Measurements from ENCODE around the gene PROKR1.
"Not testable (repeated sequence)": the region's sequence is repeated elsewhere in the genome, so short reads cannot be mapped to it uniquely, and the experiment has no call there.

The PROKR1 gene

DNA sequence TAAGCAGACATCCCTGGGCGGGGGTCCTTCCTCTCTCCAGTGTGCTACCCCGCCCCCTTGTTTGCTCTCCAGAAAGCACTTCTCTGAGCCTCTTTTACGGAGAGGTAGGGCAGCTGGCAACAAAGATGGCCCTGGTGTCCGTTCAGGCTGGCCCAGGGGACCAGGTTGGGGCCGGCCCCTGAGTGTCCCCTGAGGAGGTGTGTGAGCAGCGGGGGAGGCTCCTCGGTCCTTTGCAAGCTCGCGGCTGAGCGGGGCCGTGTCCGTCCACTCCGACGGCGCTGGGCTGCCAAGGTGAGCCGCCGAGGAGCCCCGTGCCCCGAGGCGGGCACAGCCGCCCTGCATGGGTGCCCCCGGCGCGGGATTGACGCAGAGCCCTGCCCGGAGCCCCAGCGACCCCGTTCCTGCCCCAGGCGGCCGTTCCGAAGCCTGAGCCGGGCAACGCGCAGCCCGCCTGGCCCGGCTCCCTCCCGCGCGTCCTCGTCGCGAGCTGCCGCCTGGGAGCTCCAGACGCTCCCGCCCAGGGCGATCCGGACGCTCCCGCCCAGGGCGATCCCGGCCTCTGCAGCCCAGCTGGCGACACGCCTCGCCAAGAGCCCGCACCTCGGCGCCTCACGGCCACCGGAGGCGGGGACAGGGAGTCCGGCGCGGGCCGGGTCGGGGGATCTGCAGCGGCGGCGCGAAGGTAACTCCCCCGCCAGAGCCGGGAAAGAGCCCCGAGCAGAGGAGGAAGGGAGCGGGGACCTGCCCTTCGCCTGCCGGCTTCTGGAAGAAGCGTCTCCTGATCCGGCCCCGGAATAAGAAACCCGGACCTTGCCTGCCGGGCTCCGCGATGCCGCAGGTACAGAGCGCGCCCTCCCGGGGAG, at the start of gene PROKR1:
TSS of gene PROKR1 (plus strand) at position 569 of the 863 bp plus-strand sequence. CDS start 2,243 bp downstream, outside the sequence.
- DNase-seq (ENCODE audit: low spot score) (peak; percentile 72), FAIRE-seq (no peak)

DNA sequence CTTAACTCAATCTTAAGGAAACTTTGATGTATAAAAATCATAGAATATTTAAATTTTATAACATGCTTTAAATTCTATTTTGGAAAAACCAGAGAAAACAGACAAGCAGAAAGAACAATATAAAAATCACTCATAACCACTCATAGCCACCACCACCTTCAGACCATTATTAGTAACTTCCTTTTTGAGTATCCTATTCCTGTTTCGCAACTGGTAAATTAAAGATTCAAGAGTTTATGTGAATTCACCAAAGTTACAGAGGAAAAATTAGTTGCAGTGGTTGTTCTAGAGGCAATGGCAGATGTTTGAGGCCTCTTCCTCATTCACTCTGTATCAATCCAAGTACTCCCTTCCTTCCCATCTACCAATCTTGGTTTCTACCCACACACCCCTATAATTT, 49.3 kb upstream of the PROKR1 start:
- DNase-seq (ENCODE audit: low spot score) (no peak), FAIRE-seq (no peak)

DNA sequence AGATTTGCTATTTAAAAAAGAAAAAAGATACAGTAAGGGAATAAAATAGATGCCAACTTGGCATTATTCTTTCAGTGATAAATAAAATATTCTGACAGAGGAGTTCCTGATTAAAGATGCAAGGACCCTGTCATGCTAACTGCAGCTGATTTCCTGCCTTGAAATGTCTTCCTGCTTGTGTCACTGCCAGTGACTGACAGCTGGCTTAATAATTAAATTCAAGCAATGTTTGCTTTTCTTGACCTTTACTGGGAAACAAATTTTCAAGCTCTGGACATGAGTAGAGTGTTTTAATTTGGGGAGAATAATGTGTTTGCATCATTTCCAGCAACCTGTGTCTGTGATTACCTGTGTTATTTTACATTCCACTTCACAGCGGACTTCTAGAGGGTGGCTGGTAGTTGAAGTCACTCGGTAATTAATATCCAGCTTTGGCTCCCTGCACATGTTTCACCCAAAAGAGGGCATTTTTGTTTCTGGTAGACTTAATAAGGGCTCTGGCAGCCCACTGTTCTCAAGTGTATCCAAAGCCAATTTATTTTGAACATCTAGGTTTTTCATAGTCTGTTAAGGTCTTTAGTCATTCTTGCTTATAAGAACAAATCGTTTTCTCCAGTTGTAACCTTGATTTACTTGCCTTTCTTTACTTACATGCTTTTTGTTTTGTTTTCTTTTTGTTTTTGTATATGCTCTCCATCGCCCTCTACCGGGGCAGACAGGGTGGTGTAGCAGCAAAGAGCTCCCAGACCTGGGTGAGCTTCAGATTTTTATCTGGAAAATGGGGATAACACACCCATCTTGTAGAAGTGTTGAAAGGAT, 48.5 kb upstream of the PROKR1 start:
- no peak for FAIRE-seq
- peak; percentile 66 for DNase-seq (ENCODE audit: low spot score)

DNA sequence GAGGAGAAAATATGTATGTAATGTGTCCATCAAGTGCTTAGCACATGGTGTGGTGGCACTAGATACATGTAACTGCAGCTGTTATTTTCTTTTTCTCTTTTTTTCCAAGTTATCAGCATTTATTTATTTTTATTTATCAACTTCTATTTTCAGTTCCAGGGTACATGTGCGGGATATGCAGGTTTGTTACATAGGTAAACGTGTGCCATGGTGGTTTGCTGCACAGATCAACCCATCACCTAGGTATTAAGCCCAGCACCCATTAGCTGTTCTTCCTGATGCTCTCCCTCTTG, 47.9 kb upstream of the PROKR1 start:
- not testable (repeated sequence) for FAIRE-seq; DNase-seq (ENCODE audit: low spot score)

DNA sequence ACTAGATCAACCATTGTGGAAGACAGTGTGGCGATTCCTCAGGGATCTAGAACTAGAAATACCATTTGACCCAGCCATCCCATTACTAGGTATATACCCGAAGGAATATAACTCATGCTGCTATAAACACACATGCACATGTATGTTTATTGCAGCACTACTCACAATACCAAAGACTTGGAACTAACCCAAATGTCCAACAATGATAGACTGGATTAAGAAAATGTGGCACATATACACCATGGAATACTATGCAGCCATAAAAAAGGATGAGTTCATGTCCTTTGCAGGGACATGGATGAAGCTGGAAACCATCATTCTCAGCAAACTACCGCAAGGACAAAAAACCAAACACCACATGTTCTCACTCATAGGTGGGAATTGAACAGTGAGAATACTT, 42.9 kb upstream of the PROKR1 start:
- DNase-seq (ENCODE audit: low spot score); FAIRE-seq: not testable (repeated sequence)

DNA sequence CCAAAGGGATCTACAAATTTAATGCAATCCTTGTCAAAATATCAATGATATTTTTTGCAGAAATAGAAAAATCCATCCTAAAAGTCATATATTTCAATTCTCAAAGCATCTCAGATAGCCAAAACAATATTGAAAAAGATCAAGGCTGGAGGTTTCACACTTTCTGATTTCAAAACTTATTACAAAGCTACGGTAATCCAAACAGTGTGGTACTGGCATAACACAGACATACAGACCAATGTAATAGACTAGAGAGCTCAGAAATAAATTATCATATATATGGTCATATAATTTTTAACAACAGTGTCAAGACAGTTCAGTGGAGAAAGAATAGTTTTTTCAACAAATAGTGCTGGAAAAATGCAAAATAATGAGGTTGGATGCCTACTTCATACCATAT, 40.3 kb upstream of the PROKR1 start:
- FAIRE-seq (no peak), DNase-seq (ENCODE audit: low spot score) (no peak)

DNA sequence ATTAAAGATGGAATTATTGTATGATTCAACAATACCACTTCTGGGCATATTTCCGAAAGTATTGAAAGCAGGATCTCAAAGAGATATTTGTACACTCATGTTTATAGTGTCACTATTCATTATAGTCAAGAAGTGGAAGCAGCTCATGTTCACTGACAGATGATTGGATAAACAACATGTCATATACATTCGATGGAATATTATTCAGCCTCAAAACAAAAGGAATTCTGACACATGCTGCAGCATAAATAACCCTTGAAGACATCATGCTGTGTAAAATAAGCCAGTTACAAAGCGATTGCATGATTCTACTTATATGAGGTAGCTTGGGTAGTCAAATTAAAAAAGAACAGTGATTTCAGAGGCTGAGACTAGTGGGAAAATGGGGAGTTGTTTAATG, 39.3 kb upstream of the PROKR1 start:
- FAIRE-seq (no peak), DNase-seq (ENCODE audit: low spot score) (no peak)

DNA sequence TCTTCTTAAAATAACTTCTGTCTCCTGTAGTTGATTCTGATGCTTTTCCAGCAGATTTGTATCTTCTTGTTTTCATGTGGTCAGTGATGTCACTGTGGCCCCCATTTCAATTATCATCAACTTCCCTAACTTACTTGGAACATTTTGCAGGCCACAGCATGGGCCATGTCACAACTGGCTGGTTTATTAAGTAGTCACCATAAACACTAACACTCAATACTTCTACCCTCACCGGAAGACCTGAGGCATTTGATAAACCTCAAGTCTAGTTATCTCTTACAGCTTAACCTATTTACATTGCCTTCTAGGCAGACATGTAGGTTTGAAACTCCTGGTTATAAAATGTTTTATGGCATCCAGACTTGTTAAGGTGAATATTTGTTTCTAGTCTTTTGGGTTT, 37.4 kb upstream of the PROKR1 start:
- no peak for FAIRE-seq
- DNase-seq (ENCODE audit: low spot score), result no peak

DNA sequence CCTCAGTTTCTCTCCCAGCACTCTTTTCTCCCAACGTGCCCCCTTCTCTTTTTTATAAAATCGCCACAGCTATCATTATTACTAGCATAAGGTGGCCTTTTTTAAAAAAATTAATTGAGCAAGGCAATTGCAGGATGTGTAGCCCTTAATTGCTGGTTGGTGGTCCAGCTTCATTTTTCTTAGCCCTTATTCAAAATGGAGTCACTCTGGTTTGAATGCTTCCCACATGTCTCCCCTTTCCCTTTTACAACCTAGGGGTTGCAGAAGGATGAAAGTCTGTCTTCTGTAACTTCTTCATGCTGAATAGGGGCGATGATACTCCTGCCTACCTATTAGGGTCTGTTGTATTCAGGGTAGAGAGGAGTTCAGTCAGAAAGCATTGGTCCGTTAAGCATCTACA, 36.6 kb upstream of the PROKR1 start:
- DNase-seq (ENCODE audit: low spot score), result no peak
- no peak for FAIRE-seq

DNA sequence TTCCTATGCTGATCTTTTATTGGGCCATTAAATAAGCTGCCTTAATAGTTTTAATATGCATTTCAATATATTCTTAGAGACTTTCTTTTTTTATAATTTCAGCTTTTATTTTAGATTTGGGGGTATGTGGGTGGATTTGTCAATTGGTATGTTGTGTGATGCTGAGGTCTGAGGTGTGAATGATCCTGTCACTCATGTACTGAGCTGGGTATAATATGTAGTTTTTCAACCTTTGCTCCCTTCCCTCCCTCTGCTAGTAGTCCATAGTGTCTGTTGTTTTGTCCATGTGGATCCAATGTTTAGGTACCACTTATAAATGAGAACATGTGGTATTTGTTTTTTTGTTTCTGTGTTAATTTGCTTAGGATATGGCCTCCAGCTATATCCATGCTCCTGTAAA, 35.5 kb upstream of the PROKR1 start:
- FAIRE-seq (no peak), DNase-seq (ENCODE audit: low spot score) (no peak)

DNA sequence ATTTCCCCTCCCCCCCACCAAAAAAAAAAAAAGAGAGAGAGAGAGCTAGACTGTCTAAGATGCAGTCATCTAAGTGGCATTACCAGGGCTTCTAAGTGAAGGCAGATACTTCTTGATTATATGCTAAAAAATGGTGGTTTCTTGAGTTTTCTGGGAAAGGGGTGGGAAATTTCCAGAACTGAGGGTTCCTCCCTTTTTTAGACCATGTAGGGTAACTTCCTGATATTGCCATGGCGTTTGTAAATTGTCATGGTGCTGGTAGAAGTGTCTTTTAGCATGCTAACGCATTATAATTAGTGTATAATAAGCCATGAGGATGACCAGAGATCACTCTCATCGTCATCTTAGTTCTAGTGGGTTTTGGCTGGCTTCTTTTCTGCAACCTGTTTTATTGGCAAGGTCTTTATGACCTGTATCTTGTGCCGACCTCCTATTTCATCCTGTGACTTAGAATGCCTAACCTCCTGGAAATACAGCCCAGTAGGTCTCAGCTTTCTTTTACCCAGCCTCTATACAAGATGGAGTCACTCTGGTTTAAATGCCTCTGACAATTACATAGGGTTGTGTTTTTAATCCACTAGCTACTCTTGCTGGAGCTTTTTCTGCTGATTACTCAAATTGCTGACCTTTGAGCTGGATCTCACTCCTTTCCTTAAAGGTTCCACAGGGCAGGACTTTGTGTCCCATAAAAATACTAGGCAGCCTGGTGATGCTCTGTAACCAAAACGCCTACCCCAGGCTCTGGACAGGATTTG, 30.4 kb upstream of the PROKR1 start:
- DNase-seq (ENCODE audit: low spot score), result no peak
- FAIRE-seq, result no peak

DNA sequence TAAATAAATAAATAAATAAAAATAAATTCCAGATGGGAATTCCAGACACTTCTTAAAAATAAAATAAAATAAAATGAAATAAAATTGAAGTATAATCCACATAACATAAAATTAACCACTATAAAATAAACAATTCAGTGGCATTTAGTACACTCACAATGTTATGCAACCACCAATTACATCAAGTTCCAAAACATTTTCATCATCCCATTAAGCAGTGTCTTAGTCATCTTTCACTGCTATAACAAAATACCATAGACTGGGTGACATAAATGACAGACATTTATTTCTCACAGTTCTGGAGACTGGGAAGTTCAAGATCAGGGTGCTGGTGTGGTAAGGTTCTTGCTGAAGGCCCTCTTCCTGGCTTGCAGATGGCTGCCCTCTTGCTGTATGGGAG, 22.6 kb upstream of the PROKR1 start:
- DNase-seq (ENCODE audit: low spot score) (no peak), FAIRE-seq (no peak)

DNA sequence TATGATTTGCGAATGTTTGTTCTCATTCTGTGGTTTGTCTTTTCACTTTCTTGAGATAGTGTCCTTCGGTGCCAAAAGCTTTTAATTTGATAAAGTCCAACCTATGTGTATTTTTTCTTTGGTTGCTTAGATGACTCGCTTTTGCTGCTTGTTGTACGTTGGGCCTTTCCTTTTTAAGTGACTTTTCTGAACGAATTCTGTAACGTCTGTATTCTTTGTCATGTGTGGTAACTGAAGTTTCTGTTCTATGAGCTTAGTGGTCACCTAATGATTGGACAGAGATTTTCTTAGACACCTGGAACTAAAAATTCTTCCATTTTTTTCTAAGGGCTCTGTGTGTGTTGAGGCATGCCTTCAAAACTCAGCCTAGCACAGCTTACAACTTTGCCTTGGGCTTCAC, 19.6 kb upstream of the PROKR1 start:
- FAIRE-seq, result no peak
- DNase-seq (ENCODE audit: low spot score), result no peak

DNA sequence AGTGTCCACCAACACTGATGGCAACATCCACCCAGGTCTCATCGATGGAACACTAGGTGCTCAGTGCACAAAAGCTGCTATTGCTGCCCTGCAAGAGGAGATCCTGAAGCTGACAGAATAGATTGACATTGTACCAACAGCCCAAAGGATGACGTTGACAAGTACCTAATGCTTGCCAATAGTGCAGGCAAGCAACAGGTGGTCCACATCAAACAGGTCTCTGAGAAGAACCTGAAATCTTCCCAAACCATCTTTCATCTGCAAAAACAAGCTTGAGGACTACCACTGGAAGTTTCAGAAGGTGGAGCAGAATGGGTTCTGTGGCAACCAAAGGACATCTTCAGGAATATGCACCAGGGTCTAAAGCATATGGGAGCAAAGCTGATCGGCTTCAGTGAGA, 15.8 kb upstream of the PROKR1 start:
- FAIRE-seq (no peak), DNase-seq (ENCODE audit: low spot score) (no peak)

DNA sequence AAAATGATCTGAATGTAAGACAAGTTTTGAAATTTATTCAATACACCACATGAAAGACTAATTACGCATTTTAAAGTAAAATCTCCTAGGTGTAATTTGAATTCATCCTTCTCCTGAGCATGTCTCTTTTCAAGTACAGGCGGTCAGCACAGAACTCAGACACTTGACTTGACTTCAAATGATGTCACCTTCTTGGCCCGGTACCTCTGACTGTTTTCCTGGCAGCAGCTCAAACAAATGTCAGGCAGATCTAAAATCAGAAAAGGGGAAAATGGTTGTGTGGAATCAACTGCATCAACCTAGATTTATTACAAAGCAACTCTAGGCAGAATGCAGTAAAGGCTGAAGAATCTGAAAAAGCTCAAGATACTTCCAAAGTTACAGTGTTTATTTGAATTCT, 11.4 kb upstream of the PROKR1 start:
- no peak for FAIRE-seq

DNA sequence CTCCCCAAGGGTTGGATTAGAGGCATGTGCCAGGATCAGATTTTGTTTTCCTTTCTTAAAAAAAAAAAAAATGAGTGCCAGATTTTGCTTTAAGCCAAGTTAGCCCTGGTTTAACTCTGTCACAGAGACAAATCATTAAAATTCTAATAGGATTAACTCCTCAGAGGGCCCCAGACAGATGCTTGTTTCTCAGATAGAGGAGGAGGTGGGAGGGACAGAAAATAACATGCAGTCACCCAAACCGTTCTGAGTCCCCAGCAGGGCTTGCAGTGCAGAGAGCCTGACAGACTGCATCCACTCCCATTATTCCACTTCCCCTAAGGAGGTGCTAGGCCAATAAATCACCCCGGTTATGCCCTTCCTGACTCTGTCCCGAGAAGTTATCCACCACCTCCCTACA, 6.3 kb upstream of the PROKR1 start:
- DNase-seq (ENCODE audit: low spot score) (no peak), FAIRE-seq (no peak)

More for the DNA sequence above, 11.4 kb upstream of the PROKR1 start:
- peak; percentile 31 for DNase-seq (ENCODE audit: low spot score)

DNA sequence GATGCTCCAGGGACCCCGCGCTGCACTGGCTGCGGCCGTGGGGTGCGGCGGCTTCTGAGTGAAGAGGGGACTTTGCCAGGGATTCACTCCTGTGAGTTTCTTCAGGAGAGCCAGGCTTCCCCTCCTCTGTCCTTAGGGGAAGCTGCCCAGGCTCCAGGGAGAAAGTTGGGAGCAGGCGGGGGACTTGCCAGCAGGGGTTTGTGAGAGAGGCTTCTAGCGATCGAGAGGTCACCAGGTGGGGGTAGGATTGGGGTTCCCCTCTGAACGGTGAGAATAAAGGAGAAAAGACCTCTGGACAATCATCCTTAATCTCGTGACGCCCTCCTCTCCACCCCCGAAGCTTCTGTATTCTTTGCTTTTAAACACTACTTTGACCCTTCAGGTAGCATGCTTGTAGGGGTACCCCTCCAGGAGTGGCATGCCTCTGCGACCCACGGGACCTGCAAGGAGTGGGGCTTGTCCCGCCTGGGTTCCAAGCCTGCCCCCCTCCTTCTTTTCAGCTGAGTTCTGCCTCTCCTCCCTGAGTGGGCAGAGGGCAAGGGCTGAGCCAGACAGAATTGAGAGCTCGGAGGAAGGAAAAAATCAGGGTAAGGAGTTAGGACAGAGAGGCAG, 601 bp downstream of the PROKR1 start:
- no peak for FAIRE-seq
- no peak for DNase-seq (ENCODE audit: low spot score)

DNA sequence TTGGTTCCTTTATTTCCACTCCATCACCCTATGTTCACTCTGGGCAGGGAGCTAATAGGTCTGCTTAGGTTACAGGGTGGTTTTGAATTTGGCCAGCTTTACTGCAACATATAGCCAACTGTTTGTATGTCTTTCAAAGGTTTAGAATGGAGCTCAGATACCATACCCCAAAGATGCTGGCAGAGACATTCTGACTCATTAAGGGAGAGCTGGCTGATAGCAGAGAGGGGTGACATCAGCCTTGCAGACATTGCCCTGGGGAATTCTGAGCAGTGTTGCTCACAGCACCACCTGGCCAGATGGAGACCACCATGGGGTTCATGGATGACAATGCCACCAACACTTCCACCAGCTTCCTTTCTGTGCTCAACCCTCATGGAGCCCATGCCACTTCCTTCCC, 2.1 kb downstream of the PROKR1 start:
- no peak for FAIRE-seq
- no peak for DNase-seq (ENCODE audit: low spot score)

DNA sequence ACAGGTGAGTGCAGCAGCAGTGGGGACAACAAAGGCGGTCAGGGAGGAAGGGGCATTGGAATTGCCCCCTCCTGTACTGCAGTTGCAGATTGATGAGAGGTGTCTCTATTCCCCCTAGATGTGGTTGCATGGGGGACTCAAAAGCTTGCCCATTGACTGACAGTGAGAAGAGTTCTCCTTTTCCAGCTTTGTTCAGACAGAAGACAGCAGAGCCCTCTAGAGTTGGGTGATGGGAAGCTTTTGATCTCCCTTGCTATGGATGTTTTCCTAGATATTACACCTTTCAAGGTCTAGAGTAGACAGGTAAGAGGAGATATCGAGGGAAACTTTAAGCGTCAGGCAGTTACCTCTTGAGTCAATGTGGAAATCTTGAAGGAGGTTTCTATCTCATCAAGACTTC, 2.9 kb downstream of the PROKR1 start:
- DNase-seq (ENCODE audit: low spot score) (no peak), FAIRE-seq (no peak)

DNA sequence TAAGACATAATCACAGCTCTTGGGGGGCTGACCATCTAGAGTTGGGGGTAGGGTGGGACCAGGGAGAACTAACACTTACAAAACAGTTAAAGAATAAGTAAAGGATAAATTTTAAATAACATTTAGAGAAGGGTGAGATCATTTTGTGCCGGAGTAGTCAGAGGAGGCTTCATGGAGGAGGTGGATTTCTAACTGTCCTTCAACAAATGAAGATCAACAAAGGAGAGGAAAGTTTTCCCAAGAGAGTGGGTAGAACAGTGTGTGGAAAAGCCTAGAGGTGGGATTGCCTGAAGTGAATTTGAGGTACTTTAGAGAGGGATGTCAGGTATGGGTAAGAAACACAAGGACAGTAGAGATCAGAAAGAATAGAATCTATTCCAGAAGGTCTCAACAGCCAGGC, 7.3 kb downstream of the PROKR1 start:
- DNase-seq (ENCODE audit: low spot score), result no peak
- FAIRE-seq, result no peak

DNA sequence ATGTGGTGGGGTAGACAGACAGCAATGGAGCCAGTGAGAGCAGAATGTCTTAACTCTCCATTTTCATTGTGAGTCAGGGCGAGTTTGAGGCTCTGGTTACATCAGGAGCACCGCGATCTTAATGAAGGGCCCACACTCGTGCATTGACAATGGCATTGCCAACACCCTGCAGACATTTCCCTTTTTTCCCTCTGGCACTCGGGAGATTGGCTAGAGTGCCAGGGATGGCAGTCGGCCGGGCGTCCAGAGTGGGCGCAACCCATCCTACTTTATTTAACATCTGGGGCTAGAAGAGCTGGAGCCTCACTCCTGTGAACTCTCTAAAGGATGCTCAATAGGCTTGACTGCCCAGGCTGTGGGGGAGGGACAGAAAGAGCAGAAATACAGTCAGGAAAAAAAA, 9.7 kb downstream of the PROKR1 start:
- no peak for FAIRE-seq
- no peak for DNase-seq (ENCODE audit: low spot score)

DNA sequence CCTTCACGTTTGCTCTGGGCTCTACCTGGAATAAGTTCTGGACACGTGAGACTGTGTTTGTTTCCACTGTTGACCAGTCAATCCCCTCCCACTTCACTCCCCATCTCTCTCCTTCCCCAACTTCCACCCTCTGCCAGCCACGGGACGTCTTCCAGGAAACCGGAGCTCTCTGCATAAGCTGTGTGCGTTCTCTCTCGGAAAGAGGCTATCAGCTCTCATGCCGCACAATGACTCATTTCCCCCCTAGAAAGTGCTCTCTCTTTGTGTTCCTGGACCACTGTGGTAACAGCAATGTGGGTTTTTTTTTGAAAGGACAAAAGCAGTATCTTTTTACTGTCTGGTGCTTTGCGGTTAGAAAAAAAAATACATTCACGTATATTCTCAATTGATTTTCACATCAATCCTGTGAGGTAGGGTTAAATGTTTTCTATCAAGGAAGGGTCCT, 10.2 kb downstream of the PROKR1 start:
- FAIRE-seq, result peak; percentile 37

More for the DNA sequence above, 10.2 kb downstream of the PROKR1 start:
- peak; percentile 80 for DNase-seq (ENCODE audit: low spot score)
